C4-2B (cell line): Measurements from ENCODE around the gene BTD.

Experiments used
- H3K27ac ChIP-seq: fragments of 450-650 bp; 2 replicates; pipeline ENCODE4 v1.5.1; 2017
- ZFX ChIP-seq: fragments of 450-650 bp; IDR thresholded peaks from 2 replicates; pipeline ENCODE4 v1.6.1; 2017
- TF ChIP-seq, protein P1 (sequence below): fragments of 450-650 bp; conservative IDR thresholded peaks from 2 replicates; pipeline ENCODE4 v1.5.1; 2017; ENCODE audit warnings: mild to moderate bottlenecking

Gene BTD

DNA sequence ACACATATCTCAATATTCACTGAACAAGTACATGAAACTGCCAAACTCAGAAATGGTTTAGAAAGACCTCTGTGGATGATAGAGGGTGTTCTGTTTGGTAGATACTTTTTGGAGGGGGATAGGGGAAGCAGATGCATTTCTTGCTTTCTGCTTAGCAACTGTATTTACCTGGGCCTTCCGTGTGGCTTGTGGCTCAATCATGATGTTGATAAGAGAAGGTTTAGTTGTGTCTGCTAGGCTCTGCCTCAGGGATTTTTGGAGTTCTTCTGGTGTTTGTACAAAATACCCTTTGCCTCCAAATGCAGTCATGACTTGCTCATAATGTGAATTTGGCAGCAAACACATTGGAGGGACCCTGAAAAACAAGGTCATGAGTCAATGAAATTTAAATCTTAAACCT is 38.4 kb upstream of the BTD start:
- TF ChIP-seq, protein P1, sequence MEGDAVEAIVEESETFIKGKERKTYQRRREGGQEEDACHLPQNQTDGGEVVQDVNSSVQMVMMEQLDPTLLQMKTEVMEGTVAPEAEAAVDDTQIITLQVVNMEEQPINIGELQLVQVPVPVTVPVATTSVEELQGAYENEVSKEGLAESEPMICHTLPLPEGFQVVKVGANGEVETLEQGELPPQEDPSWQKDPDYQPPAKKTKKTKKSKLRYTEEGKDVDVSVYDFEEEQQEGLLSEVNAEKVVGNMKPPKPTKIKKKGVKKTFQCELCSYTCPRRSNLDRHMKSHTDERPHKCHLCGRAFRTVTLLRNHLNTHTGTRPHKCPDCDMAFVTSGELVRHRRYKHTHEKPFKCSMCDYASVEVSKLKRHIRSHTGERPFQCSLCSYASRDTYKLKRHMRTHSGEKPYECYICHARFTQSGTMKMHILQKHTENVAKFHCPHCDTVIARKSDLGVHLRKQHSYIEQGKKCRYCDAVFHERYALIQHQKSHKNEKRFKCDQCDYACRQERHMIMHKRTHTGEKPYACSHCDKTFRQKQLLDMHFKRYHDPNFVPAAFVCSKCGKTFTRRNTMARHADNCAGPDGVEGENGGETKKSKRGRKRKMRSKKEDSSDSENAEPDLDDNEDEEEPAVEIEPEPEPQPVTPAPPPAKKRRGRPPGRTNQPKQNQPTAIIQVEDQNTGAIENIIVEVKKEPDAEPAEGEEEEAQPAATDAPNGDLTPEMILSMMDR: no peak
- TF ChIP-seq ZFX: no peak
- no peak overlapping the region for H3K27ac ChIP-seq

DNA sequence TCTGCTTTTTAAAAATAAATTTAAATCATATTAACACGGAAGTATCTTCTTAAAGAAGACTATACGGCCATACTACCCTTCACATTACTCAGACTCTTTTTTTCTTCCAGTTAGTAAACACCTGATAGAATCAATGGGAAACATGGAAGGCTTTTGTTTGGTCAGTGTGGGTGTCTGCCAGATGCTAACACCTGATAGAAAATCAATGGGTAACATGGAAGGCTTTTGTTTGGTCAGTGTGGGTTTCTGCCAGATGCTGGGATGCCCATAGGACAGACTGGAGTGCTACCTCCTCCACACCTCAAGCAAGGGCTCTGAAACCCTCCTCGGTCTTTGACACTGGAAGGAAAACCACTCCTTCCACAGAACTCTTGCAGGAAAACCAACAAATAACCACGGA is 29.4 kb upstream of the BTD start:
- TF ChIP-seq, protein P1: no peak
- no peak for TF ChIP-seq ZFX
- no peak overlapping the region for H3K27ac ChIP-seq

GRCh38 chr3:15575446-15575845 is 26.1 kb upstream of the BTD start:
- TF ChIP-seq, protein P1: no peak
- TF ChIP-seq ZFX: no peak
- no peak overlapping the region for H3K27ac ChIP-seq

DNA sequence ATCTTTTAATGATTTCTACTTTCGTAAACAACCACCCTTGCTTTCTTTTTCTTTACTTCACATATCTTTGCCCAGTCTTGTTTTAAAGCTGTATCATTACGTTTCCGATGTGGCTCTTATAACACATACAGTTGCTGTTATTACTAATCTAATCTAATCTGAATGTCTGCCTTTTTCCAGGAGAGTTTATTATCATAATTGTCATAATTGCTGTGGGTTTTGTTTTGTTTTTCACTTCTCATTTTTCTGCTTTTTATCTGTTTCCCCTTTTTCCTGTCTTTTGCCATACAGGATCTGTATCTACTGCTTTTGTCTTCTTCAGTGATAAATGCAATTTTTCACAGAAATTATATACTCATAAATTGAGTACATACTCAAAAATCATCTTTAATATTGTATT is 25.1 kb upstream of the BTD start:
- H3K27ac ChIP-seq: no peak overlapping the region

DNA sequence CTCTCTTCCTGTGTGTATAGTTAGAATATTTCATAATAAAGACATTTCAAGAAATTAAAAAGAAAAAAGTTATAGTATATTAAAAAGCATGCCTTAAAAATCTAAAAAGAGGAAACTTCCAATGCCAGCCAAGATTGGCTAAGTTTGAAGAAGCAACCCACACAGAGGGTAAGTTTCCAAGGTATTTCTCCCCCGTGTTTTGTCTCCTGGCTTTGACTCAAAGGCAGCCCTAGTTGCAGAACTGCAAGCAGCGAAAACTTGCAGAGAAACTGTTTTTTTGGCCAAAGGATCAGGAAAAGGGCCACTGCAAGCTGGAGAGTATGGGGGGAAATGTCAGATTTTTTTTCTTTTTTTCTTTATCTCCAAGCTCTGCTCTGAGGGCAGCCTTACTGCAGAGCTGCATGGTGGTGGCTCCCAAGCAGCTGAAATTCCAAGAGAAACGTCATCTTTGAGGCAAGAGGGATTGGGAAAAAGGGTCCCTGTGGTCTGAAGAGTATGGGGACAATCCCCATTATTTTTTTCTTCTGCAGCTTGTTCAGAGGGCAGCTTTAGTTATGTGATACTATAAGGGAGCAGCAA is 23.2 kb upstream of the BTD start:
- H3K27ac ChIP-seq: no peak overlapping the region

More for the DNA sequence above, 25.1 kb upstream of the BTD start:
- TF ChIP-seq ZFX: no peak
- TF ChIP-seq, protein P1: no peak

GRCh38 chr3:15579051-15579450 is 22.5 kb upstream of the BTD start:
- no peak for TF ChIP-seq ZFX
- TF ChIP-seq, protein P1: no peak
- no peak overlapping the region for H3K27ac ChIP-seq

More for the DNA sequence above, 23.2 kb upstream of the BTD start:
- TF ChIP-seq, protein P1: no peak
- no peak for TF ChIP-seq ZFX

DNA sequence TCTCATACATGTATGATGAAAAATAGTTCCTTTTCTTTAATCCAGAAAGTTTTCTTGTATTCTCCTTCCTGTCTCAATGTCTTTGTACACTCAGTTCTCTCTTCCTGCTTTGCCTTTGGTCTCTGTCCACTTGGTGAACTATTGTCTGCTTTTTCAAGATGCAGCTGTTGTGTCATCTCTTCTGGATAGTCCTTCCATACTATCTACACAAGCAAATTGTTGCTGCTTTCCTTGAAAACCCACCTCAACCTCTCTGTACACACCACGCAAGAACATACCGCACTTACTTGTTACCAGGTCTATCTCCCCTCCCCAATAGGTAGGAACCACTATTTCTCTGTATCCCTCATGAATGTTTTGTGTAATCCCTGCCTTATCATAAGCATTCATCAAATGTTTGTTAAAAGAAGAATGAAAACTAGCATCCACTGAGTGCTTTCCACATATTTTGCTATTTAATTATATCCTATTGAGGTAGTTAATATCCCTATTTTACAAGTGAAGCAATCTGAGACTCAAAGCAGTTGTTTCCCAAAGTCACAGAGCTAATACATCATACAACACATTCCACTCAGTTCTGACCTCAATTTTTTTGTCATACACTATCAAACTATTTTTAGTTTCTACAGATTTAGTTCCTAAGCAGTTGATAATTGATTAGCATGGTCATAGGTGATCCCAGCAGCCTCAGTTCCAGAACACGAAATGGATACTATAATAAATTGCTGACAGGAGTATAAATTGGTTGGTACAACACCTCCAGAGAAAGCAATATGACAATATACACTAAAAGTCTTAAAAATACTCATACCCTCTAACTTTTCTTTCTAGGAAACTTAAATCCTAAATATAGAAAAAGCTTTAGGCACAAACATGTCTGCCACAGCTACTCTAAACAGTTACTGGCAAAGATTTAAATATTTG is 19.8 kb upstream of the BTD start:
- no peak for TF ChIP-seq ZFX
- TF ChIP-seq, protein P1: no peak
- H3K27ac ChIP-seq: no peak overlapping the region
